Endometrial microvascular endothelial cells (primary cell): ENCODE results near the gene ZNF565. TPM values are rescaled to one million over a fixed set of nuclear protein-coding genes. Genes with fewer than 3 reads are reported as not detected.
"Not testable (repeated sequence)": the region's sequence is repeated elsewhere in the genome, so short reads cannot be mapped to it uniquely, and the experiment has no call there.

Experiments
- in situ Hi-C: cut with HindIII; loops from 2 replicates; pipeline ENCODE4 v1.10.0; 2017; ENCODE audit warnings: low sequenced_read_pairs, low pct_unique_long_range_greater_than_20kb; ENCODE audit errors: inconsistent ontology term
- total RNA-seq: library from RNA; depleted of rRNA; stranded (reverse); fragments of >200 nt; gene quantifications from one replicate; pipeline ENCODE4 v1.2.3, GENCODE V29; 2015; ENCODE audit errors: inconsistent ontology term

The ZNF565 gene
- total RNA-seq, 1 donor from 2014 or later: 4.9 TPM

GRCh38 chr19:36215276-36216123 is 1.0 kb upstream of the ZNF565 start:
- in situ Hi-C loops: no loop called here

DNA sequence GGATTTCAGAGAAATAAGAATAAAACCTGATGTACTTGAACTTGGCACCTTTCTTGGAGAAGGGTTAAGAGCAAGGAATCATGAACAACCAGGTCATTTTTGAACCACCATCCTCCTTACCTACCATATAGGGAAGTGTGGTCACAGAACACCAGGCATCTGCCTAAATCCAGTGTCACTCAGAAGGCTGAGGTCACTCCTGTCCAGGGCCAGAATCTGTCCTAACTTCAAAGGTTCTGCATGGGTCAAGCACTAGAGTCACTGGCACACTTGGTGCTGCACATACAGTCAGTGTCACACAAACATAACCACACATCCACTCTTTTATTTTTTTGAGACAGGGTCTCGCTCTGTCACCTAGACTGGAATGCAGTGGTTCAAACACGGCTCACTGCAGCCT is 1.6 kb downstream of the ZNF565 start:
- in situ Hi-C loops: no loop called here

DNA sequence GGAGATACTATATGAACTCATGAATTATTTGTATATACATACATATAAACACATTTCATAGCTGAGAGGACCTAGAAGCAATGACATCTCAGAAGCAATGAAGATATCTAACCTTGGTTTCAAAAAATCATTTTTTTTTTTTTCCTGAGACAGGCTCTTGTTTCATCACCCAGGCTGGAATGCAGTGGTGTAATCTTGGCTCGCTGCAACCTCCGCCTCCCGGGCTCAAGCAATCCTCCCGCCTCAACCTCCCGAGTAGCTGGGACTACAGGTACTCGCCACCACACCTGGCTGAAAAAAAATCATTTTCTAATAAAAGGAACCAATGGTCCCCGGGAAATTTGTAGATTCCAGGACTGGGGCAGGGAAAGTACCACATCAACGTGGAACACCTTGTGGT is 4.0 kb downstream of the ZNF565 start:
- in situ Hi-C loops: no loop called here

DNA sequence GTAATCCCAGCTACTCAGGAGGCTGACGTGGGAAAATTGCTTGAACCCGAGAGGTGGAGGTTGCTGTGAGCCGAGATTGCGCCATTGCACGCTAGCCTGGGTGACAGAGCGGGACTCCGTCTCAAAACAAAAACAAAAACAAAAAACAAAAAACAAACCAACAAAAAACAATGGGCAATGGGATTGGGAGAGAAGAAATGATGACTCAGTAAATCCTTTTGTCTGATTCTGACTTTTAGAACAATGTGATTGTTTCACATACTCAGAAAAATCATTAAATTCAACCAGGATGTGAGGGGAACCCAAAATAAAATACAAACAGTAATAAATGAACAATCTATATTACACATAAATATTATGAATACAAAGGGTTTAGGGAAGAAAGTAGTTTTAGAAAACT is 5.1 kb downstream of the ZNF565 start:
- in situ Hi-C loops: no loop called here

DNA sequence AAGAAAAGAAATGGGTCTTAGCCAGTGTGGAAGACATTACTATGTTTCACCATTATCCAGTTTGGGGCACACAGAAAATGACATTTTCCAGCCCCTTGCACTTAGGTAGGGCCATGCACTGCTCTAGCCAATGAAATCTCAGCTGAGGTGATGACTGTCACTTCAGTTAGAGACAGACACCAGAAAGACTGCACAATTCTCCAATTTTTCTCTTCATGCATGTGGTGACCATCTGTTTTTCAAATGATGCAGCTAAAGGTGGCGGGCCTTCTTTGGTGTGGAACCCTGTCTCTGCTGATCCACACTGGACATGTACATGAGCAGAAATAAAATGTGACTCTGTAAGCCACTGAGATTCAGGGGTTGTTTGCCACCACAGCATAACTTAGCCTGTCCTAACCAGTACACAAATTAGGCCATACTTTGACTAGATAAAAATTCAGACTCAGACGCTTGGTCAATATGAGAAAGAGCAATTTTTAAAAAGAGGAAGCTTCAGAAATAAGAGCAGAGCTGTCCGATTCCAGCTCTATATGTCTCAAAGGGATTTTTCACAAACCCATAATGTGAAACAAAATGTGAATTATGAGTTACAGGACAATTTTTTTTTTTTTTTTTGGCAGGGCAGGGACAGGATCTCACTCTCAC is 6.7 kb downstream of the ZNF565 start:
- in situ Hi-C loops: no loop called here

DNA sequence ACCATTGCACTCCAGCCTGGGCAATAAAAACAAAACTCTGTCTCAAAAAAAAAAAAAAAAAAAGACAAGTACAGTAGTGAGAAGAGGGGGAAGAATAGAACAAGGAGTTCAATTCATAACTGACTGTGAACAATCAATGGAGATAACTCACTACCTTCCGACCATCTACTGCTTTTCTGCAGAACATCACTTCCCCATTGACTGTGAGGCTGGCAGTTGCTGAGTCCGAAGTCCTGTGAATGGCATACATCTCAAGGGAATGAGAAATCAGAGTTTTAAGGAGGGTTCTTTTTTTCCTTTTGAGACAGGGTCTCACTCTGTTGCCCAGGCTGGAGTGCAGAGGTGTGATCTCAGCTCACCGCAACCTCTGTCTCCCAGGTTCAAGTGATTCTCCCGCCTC is 11.2 kb downstream of the ZNF565 start:
- in situ Hi-C loops: no loop called here

- in situ Hi-C loops: no loop called here
Measured at GRCh38 chr19:36201684-36202083, 12.8 kb downstream of the ZNF565 start.

GRCh38 chr19:36198119-36198518 is 16.3 kb downstream of the ZNF565 start:
- in situ Hi-C loops: no loop called here

- in situ Hi-C loops: no loop called here
Measured at GRCh38 chr19:36196249-36196648, 18.2 kb downstream of the ZNF565 start.

DNA sequence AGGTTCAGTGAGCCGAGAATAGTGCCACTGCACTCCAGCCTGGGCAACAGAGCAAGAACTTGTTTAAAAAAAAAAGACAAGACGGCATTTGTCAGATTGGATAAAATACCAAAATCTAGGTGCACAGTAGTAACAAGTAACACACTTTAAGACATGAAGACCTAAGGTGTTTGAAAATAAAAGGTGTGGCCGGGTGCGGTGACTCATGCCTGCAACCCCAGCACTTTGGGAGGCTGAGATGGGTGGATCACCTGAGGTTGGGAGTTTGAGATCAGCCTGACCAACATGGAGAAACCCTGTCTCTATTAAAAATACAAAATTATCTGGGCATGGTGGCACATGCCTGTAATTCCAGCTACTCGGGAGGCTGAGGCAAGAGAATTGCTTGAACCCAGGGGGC is 27.7 kb downstream of the ZNF565 start:
- in situ Hi-C loops: not testable (repeated sequence)

GRCh38 chr19:36183245-36183628 is 31.2 kb downstream of the ZNF565 start:
- in situ Hi-C loops: no loop called here

- in situ Hi-C loops: no loop called here
Measured at GRCh38 chr19:36182612-36183244, 31.7 kb downstream of the ZNF565 start.

DNA sequence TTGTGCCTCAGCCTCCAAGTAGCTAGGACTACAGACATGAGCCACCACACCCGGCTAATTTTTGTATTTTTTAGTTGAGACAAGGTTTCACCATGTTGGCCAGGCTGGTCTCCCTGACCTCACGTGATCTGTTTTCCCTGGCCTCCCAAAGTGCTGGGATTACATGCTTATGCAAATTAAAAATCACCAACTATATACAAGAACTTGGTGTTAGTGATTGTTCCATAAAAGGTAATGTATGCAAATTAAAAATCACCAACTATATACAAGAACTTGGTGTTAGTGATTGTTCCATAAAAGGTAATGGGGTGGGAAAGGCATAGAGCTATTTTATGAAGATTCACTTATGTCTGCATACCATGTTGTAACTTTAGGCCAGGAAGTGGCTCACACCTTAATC is 35.4 kb downstream of the ZNF565 start:
- in situ Hi-C loops: not testable (repeated sequence)

DNA sequence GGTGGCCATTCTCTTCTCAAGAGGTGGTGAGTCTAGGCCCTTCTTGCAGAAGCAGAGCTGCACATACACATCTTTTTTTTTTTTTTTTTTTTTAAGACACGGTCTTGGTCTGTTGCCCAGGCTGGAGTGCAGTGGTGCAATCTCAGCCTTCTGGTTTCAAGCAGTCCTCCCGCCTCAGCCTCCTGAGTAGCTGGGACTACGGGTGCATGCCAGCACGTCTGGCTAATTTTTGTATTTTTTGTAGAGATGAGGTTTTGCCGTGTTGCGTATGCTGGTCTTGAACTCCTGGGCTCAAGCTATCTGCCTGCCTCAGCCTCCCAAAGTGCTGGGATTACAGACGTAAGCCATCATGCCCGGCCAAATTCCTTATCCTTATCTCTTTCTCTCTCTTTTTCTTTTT is 40.6 kb downstream of the ZNF565 start:
- in situ Hi-C loops: not testable (repeated sequence)

DNA sequence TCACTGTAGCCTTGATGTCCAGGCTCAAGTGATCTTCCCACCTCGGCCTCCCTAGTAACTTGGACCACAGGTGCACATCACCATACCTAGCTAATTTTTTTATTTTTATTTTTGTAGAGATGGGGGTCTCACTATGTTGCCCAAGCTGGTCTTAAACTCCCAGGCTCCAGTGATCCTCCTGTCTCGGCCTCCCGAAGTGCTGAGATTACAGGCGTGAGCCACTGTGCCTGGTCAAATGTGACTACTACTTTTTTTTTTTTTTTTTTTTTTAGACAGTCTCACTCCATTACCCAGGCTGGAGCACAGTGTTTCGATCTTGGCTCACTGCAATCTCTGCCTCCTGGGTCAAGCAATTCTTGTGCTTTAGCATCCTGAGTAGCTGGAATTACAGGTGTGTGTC is 41.6 kb downstream of the ZNF565 start:
- in situ Hi-C loops: no loop called here

GRCh38 chr19:36169084-36169760 is 45.2 kb downstream of the ZNF565 start:
- in situ Hi-C loops: no loop called here

DNA sequence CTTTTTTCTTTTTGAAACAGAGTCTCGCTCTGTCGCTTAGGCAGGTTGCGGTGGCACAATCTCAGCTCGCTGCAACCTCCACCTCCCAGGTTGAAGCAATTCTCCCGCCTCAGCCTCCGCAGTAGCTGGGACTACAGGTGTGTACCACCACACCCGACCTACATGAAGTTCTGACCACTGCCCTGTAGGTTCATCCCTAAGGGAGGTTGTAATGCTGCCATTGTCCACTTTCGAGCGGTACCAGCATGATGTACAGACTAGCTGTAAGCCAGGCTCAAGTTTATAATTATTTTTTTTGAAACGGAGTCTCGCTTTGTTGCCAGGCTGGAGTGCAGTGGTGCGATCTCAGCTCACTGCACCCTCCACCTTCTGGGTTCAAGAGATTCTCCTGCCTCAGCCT is 50.7 kb downstream of the ZNF565 start:
- in situ Hi-C loops: no loop called here

- in situ Hi-C loops: no loop called here
Measured at GRCh38 chr19:36160821-36161596, 53.5 kb downstream of the ZNF565 start.

DNA sequence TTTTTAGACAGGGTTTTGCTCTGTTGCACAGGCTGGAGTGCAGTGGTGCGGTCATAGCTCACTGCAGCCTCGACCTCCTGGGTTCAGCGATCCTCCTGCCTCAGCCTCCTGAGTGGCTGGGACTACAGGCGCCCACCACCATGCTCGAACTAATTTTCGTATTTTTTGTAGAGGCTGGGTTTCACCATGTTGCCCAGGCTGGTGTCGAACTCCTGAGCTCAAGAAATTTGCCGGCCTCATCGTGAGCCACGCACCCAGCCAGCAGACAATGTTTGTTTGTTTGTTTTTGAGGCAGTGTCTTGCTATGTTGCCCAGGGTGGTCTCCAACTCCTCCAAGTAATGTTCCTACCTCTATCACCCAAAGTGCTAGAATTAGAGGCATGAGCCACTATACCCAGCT is 61.3 kb downstream of the ZNF565 start:
- in situ Hi-C loops: no loop called here
